Cardiac septum (tissue), 1 donor: ENCODE data around the gene SBK2. TPM values are rescaled to one million over a fixed set of nuclear protein-coding genes. Genes with fewer than 3 reads are reported as not detected.
"Not testable (repeated sequence)": the region's sequence is repeated elsewhere in the genome, so short reads cannot be mapped to it uniquely, and the experiment has no call there.

Experiments
- DNase-seq: peaks from one replicate; pipeline ENCODE4 v3.0.0-alpha.2; 2020; ENCODE audit warnings: low spot score
- intact Hi-C: fragments of 100-400 bp; cut with DNase I; formaldehyde crosslinking; loops from one replicate; pipeline ENCODE4 v1.14.0; 2022
- total RNA-seq: library from RNA; stranded (reverse); fragmentation: NEBNext Ultra II Directional; extraction: Animal tissue kit (Norgen Biotek cat#: 25700); gene quantifications from one replicate; pipeline ENCODE4 v1.2.1, GENCODE V29; 2021
- donor health status: DM: no; HTN: no; CAD: no.

Gene SBK2
- total RNA-seq, 1 donor from 2014 or later: 2.0 TPM

DNA sequence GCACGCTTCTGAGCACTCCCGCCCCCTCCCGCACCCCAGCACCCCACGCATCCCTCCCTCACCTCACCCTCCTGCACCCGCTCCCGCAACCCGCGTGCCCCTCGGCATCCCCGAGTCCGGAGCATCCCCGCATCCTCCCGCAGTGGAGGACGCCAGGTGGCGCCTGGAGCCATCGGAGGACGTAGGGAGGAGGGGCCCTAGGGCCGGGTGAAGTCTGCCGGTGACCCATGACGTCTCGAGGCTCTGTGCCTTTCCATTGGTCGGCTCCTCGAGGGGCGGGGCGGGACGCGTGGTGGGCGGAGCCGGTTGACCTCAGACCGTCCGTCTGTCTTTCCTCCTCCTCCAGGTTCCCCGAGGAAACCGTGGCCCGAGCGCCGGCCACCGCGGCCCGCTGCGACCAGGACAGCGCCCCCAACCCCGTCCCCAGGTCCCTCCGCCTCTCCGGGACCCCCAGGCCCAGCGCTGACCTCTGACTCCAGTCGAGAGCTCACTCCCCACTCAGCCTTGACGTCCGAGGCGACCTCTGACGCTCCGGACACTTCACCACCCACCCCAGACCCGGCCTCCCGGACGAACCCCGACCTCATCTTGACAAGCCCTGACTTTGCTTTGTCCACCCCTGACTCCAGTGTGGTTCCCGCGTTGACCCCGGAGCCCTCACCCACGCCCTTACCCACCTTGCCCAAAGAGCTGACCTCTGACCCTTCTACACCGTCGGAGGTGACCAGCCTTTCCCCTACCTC is 19.9 kb downstream of the SBK2 start:
- intact Hi-C loops: loop anchor here (1.0 to 5.0 kb wide), 4 partner anchors 65 to 115 kb away; partner anchors contain the start of genes FIZ1 and ZNF579
- DNase-seq: peak; percentile 98

DNA sequence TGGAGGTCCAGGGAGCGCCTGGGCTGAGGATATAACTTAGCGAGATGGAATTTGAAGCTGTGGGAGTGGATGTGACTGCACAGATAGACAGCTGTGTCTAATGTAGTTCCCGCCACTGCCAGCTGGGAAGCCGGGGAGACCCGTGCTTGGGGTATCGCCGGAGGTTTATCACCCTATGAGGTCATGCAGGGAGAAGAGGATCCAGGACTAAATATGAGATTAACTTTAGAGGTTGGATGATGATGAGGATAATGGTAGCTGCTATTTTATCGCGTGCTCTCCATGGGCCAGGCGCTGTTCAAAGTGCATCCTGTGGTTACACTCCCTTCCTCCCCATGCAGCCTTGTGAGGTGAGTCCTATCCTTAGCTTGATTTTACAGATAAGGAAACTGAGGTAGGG is 28.8 kb downstream of the SBK2 start:
- DNase-seq: no peak
- intact Hi-C loops: no loop called here

DNA sequence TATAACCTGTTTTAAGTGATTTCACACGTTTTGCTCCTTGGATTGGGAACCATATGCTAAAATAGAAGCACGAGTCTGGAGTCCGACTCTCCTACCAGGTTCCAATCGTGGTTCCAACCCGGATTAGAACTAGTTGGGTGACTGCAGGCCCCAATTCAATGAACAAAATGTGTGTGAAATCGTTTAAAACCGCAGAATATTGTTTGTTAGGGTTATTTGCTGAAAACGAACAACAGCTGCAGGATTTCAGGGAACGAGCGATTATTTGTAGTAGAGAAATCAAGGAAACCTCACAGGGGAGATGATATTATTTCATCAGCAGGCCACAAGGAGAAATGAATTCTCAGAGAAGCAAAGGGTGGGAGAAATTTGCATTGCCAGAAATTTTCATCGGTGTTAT is 32.0 kb downstream of the SBK2 start:
- intact Hi-C loops: loop anchor here (1.0 kb wide), 1 partner anchor 38 kb away; no protein-coding TSS in a partner anchor
- no peak for DNase-seq

DNA sequence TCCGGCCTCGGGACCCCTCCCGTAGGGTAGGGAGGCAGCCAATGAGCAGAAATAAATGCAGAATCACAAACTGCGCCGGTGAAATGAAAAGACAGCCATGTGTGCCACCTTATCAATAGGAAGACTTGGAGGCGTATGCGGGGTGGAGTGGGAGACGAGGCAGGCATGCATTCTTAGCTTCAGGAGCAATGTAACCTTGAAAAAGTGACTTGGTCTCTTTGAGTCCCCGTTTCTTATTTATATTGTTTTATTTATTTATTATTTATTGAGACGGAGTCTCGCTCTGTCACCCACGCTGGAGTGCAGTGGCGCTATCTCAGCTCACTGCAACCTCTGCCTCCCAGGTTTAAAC is 32.7 kb downstream of the SBK2 start:
- intact Hi-C loops: loop anchor here (1.0 kb wide), 1 partner anchor 37 kb away; no protein-coding TSS in a partner anchor

DNA sequence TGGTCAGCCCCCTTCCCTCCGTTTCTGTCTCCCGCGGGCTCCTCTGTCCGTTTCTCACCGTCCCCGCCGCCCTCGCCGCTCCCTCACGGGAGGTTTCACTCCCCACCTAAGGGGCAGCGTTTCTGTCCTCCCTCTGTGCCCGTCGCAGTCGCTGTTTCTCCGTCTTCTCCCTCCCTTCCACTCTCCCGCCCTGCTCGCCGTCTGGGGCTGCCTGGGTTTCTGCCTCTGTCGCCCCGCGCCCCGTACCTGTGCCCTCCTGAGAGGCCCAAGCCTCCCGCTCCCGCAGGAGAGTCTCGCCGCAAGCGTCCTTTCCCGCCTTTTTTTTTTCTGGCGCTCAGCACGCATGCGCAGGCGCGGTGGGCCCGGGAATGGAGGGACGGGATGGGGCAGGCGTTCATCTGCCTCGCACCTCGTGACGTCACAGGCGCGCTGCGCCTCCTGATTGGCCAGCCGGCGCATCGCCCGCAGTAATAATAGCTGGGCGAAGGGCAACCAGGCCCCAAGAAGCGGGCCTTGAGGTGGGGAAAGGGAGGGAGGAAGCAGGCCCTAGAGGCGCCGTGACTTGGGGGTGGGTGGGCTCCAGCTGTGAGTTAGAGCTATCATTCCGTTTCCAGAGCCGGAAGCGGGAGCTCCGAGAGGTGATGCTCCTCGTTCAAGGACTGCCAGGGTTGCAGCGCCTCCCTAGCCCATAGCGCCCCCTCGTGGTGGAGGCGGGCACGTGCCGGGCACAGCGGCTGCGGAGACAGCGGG is 33.3 kb downstream of the SBK2 start:
- intact Hi-C loops: loop anchor here (1.0 kb wide), 1 partner anchor 36 kb away; no protein-coding TSS in a partner anchor
- peak; percentile 96 for DNase-seq

More for the DNA sequence above, 32.7 kb downstream of the SBK2 start:
- no peak for DNase-seq

DNA sequence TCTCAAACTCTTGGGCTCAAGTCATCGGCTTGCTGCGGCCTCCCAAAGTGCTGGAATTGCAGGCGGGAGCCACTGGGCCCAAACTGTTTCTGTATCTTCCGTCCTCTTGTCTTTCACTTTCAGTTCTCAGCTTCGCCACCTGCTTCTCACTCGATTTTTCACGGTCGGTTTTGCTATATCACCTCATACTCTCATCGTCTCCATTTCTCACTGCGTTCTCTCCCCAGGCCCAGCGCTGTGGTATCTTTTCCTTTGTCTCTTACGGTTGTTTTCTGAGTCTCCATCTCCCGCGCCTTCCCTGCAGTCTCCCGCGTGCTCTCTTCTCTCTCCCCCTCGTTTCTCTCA is 33.8 kb downstream of the SBK2 start:
- intact Hi-C loops: no loop called here
- no peak for DNase-seq

DNA sequence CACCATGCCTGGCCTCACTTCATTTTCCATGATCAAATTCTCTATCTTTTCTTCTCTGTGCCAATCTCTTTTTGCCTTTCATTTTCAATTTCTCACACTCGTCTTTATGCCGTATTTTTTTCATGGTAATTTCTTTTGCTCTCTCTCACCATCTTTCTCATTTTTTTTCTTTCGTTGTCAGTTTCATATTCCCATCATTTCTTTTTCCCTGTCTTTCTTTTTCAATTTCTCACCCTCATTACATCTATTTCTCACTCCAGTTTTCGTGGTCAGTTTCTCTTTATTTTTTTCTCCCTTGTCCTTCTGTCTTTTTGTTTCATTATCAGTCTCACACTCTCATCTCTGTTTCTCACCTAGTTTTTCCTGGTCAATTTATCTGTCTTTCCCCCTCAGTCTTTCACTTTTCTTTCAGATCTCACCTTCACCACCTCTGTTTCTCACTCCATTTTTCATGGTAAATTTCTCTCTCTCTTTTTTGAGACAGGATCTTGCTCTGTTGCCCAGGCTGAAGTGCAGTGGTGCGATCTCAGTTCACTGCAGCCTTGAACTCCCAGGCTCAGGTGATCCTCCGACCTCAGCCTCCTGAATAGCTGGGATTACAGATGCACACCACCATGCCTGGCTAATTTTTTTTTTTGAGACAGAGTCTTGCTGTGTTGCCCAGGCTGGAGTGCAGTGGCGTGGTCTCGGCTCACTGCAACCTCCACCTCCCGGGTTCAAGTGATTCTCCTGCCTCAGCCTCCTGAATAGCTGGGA is 34.6 kb downstream of the SBK2 start:
- intact Hi-C loops: no loop called here
- DNase-seq: no peak

DNA sequence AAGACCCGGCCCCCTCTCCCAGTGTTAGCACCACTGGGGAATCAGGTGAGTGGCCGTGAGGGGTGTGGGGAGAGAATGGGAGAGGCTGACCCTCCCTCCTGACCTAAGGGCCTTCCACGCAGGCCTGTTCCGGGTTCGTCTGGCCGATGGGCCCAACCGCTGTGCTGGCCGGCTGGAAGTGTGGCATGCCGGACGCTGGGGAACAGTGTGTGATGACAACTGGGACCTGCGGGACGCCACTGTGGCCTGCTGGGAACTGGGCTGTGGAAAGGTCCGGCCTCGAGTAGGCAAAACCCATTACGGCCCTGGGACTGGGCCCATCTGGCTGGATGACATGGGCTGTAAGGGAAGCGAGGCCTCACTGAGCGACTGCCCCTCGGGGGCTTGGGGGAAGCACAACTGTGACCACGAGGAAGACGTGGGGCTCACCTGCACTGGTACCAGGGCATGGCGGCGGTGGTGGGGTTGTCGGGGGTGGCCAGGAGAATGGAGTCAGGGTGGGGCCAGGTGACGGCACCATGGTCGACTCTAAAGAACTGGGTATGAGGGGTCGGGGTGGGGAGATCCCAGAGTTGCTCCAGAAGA is 36.5 kb downstream of the SBK2 start:
- no peak for DNase-seq
- intact Hi-C loops: no loop called here

DNA sequence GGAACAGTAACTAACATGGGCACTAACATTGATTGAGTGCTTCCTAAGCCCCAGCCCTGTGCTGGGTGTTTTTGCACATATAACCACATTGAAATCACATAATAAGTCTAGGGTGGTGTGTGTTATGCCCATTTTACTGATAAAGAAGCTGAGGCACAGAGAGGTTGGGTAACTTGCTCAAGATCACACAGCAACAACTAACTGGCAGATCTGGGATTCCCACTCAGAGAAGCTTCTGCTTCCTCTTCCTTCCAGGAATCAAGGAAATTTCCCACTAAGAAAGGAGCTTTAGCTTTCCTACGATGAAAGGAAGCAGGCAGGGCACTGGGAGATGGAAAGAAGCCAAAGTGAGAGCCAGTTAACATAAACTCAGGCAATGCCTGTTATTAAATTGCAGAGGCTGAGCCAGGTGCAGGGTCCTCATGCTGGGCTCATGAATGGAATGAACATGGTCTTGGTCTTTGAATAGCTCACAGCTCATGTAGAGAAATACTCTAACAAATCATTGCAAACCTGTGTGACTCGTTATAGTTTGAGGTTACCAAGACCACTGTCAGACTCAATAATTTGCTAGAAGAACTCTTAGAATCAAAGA is 38.6 kb downstream of the SBK2 start:
- intact Hi-C loops: no loop called here
- no peak for DNase-seq

DNA sequence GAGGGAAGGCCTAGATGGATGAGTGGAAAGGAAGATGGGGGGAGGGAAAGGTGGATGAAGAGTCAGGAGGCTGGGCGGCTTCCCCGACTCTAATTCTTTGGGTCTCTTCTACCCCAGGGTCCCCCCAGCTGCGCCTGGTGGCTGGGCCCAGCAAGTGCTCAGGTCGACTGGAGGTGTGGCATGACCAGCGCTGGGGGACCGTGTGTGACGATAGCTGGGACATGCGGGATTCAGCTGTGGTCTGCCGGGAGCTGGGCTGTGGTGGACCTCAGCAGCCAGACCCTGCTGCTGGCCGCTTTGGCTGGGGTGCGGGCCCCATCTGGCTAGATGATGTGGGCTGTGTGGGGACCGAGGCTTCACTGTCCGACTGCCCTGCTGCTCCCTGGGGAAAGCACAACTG is 39.2 kb downstream of the SBK2 start:
- no peak for DNase-seq

DNA sequence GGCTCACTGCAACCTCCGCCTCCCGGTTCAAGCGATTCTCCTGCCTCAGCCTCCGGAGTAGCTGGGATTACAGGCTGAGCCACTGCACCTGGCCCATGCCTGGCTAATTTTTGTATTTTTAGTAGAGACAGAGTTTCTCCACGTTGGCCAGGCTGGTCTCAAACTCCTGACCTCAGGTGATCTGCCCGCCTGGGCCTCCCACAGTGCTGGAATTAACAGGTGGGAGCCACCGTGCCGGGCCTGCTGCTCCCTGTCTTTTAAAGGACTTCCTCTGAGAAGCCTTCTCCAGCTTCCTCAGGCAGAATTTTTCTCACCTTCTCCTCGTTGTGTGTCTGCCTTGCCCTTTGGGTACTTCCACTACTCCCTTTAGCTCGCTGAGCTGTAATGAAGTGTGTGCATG is 40.1 kb downstream of the SBK2 start:
- DNase-seq, intact Hi-C loops: not testable (repeated sequence)

More for the DNA sequence above, 39.2 kb downstream of the SBK2 start:
- intact Hi-C loops: no loop called here

DNA sequence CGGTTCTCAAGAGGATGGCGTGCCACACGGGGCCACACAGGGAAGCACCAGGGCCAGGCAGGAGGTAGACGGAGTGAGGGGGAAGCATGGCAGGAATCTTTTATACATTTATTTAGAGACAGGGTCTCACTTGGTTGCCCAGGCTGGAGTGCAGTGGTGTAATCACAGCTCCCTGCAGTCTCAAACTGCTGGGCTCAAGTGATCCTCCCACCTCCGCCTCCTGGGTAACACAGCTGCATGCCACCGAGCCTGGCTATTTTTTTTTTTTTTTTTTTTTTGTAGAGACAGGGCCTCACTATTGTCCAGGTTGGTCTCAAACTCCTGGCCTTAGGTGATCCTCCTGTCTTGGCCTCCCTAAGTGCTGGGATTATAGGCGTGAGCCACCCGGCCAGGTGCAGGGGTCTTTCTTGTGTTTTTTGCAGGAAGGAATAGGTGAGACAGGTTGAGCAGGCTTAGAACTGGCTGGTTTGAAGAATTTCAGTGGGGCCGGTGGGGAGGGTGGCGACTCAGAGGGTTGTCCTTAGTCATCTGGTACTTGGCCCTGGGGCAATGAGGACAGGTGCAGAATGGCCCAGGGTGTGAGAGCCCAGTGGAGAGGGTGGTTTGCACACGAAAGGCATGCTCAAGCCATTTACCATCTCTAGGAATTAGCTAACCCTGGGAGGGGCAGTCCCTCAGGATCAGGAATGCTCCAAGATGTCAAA is 41.1 kb downstream of the SBK2 start:
- intact Hi-C loops: no loop called here
- DNase-seq: no peak

DNA sequence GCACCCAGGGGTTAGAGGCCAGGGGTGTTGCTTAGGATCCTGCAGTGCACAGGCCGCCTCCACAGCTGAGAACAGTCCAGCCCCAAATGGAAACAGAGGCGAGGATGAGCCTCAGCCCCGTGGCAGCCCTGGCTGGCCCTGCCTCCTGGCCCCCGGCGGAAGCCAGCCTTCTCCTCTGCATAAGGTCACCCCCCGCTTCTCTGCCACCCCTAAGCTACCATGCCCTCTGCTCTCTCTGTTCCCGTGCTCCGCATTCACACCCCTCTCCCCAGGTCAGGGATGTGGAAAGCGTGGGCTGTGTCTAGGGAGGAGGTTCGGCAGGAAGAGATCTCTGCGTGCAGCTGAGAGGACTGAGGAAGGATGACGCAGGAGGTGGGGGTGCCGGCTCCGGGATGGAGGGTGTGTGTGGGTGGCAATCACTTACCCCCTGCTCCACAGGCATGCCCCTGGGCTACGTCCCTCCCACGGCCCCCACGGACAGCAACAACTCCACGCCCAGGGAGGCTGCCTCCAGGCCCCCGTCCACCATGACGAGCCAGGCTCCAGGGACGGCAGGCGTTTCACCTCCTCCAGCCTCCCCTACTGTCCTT is 42.7 kb downstream of the SBK2 start:
- no peak for DNase-seq
- intact Hi-C loops: no loop called here

DNA sequence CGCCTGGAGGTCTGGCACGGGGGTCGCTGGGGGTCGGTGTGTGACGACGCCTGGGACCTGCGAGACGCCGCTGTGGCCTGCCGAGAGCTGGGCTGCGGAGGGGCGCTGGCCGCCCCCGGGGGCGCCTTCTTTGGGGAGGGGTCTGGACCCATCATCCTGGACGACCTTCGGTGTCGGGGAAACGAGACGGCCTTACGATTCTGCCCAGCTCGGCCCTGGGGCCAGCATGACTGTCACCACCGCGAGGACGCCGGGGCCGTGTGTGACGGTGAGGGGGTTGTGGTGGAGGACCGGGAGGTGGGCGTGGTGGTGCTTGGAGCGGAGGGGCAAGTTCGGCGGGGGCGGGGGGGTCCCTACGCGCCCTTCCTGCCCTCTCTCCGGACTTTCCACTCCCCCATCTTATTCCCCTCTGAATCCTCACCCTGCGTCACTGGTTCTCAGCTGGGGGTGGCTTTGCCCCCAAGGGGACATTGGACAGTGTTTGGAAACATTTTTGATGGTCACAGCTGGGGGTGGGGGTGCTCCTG is 43.2 kb downstream of the SBK2 start:
- intact Hi-C loops: no loop called here
- no peak for DNase-seq

DNA sequence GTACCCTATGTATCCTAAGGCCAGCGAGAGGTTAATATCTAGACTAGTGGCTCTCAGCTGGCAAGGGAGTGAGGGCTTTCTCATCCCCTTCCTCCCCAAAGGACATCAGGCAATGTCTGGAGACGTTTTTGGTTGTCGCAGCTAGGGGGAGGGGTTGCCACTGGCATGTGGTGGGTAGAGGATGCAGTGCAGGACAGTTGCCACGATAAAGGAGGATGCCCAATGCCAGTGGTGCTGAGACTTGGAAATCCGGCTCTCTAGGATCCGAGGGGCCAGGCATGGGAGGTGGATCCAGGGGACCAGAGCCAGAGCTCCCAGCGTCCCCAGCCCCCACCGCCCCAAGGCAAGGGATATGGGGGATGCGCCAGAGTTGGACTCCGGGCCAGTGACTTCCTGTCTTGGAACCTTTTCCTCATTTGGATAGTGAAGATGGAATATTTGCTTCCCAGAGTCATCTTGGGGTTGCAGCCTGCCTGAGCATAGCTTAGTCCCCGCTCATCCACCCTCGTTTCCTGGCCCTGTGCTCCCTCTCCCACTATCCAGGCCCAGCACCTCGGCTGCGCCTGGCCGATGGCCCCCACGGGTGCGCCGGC is 43.8 kb downstream of the SBK2 start:
- intact Hi-C loops: no loop called here
- no peak for DNase-seq

DNA sequence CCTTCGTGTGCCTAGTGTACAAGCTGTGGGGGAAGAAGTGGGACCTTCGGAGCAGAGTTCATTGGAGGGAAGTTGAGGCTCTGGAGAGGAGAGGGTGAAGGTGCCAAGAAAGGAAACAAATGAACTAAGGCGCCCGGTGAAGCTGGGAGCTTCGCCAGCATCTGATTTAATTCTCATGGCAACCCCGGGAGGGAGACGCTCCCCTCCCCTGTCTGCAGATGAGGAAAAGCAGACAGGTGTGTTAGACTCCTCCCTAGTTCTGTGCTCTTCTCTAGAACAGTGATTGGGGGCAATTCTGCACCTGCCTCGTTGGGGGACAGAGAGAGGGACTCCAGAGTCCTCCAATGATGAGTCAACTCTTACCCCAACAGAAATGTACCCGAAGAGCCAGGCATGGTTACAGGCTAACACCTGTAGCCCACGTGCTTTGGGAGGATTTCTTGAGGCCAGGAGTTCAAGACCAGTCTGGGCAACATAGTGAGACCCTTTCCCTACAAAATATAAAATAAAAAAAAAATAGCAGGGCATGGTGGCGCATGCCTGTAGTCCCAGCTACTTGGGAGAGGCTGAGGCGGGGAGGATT is 44.5 kb downstream of the SBK2 start:
- intact Hi-C loops: no loop called here
- DNase-seq: no peak

DNA sequence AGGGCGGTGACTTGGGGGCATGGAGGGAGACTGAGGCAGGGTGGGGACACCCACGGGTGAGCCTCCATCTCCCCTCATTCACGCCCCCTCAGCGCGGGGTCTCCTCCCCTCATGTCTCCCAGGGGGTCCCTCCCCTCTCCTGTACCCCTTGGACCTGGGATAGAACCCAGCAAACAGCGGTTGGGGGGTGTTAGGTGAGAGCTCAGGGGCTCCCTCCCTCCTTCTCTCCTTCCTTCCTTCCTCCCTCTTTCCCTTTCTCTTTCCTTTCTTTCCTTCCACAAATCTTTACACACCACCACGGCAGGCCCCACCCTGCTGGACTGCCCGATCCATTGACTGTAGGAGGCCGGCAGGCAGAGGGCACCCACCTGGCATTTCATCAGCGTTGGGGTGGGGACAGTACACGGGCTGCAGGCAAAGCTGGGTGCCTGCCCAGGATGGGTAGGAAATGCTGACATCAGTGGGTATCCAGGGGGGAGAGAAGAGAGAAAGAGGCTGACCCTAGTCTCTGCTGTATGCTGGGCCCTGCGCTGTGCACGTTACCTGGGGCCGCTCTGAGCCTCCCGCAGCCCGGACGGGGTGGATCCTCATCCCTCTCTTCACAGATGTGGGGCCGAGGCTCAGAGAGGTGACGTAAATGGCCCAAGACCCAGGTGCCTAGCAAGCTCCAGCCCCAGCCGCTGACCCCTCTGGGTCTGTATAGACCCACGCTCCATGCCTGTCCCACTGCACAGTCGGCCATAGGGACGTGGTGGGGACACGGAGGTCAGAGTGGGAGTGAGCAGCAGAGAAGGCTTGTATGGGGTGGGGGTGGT is 45.2 kb downstream of the SBK2 start:
- DNase-seq: no peak
- intact Hi-C loops: no loop called here
